ENCODE data around the gene ANK3. TPM values are rescaled to one million over a fixed set of nuclear protein-coding genes. Genes with fewer than 3 reads are reported as not detected.

Gene ANK3
- total RNA-seq, 1 experiment from 2014 or later: 29.8 TPM

- DNase-seq: no peak
- H3K4me3 Mint-ChIP-seq (ENCODE audit: low read depth, unreplicated experiment): no peak overlapping the region
- no peaks in the 10 kb centered on the region for H3K27me3 Mint-ChIP-seq (ENCODE audit: unreplicated experiment)
- no peak overlapping the region for H3K27ac Mint-ChIP-seq (ENCODE audit: unreplicated experiment)
- H3K4me1 Mint-ChIP-seq (ENCODE audit: low read depth, unreplicated experiment): peaks cover 8% of the 10 kb centered on the region
- intact Hi-C loops (cut with micrococcal nuclease; ENCODE audit: unreplicated experiment): no loop called here
- H3K9me3 Mint-ChIP-seq (ENCODE audit: low read depth, unreplicated experiment): no peaks in the 10 kb centered on the region
- no TSS peak for BruUV-seq (replicated peaks)
- no peaks in the 10 kb centered on the region for H3K36me3 Mint-ChIP-seq (ENCODE audit: insufficient read depth, unreplicated experiment)
- TF ChIP-seq, protein P1, sequence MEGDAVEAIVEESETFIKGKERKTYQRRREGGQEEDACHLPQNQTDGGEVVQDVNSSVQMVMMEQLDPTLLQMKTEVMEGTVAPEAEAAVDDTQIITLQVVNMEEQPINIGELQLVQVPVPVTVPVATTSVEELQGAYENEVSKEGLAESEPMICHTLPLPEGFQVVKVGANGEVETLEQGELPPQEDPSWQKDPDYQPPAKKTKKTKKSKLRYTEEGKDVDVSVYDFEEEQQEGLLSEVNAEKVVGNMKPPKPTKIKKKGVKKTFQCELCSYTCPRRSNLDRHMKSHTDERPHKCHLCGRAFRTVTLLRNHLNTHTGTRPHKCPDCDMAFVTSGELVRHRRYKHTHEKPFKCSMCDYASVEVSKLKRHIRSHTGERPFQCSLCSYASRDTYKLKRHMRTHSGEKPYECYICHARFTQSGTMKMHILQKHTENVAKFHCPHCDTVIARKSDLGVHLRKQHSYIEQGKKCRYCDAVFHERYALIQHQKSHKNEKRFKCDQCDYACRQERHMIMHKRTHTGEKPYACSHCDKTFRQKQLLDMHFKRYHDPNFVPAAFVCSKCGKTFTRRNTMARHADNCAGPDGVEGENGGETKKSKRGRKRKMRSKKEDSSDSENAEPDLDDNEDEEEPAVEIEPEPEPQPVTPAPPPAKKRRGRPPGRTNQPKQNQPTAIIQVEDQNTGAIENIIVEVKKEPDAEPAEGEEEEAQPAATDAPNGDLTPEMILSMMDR (IDR thresholded peaks at IDR 0.05; ENCODE audit: unreplicated experiment): no peak
- CTCF ChIA-PET: no interaction called here
These were observed 50.9 kb downstream of the ANK3 start for GRCh38 chr10:60338786-60339185.

DNA sequence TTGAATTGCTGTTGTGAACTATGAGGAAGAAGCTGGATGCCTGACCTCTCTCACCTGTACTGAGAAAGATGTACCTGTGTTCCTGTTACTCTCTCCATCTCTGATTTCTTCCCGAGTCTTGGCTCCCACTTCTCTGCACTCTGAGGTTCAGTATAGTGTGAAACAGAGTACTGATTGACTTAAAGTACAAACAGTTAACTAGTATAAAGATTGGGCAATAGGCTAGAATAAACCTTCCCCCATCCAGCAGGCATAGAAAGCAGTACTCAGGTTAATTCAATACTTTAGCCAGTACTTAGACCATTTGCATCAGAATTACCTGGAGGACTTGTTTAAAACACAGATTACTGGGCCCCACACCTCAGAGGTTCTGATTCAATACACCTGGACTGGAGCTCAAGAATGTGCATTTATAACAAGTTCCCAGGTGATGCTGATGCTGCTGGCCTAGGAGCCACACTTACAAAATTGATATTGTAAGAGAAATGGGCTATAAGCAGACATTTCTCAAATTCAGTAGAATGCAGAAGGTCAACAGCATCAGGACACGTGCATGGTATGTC lies 51.6 kb downstream of the ANK3 start:
- intact Hi-C loops (cut with micrococcal nuclease; ENCODE audit: unreplicated experiment): no loop called here
- H3K9me3 Mint-ChIP-seq (ENCODE audit: low read depth, unreplicated experiment): no peaks in the 10 kb centered on the region
- H3K36me3 Mint-ChIP-seq (ENCODE audit: insufficient read depth, unreplicated experiment): no peaks in the 10 kb centered on the region
- TF ChIP-seq, protein P1 (IDR thresholded peaks at IDR 0.05; ENCODE audit: unreplicated experiment): no peak
- DNase-seq: no peak
- BruUV-seq (replicated peaks): no TSS peak
- peaks cover 8% of the 10 kb centered on the region for H3K4me1 Mint-ChIP-seq (ENCODE audit: low read depth, unreplicated experiment)
- no peak overlapping the region for H3K4me3 Mint-ChIP-seq (ENCODE audit: low read depth, unreplicated experiment)
- CTCF ChIA-PET: no interaction called here
- H3K27ac Mint-ChIP-seq (ENCODE audit: unreplicated experiment): no peak overlapping the region
- H3K27me3 Mint-ChIP-seq (ENCODE audit: unreplicated experiment): no peaks in the 10 kb centered on the region

GRCh38 chr10:60336901-60337630 lies 52.6 kb downstream of the ANK3 start:
- no peak overlapping the region for H3K27ac Mint-ChIP-seq (ENCODE audit: unreplicated experiment)
- TF ChIP-seq, protein P1 (IDR thresholded peaks at IDR 0.05; ENCODE audit: unreplicated experiment): no peak
- no TSS peak for BruUV-seq (replicated peaks)
- no peaks in the 10 kb centered on the region for H3K9me3 Mint-ChIP-seq (ENCODE audit: low read depth, unreplicated experiment)
- CTCF ChIA-PET: no interaction called here
- DNase-seq: no peak
- H3K4me1 Mint-ChIP-seq (ENCODE audit: low read depth, unreplicated experiment): peaks cover 8% of the 10 kb centered on the region
- H3K36me3 Mint-ChIP-seq (ENCODE audit: insufficient read depth, unreplicated experiment): no peaks in the 10 kb centered on the region
- intact Hi-C loops (cut with micrococcal nuclease; ENCODE audit: unreplicated experiment): no loop called here
- H3K27me3 Mint-ChIP-seq (ENCODE audit: unreplicated experiment): no peaks in the 10 kb centered on the region
- H3K4me3 Mint-ChIP-seq (ENCODE audit: low read depth, unreplicated experiment): no peak overlapping the region

DNA sequence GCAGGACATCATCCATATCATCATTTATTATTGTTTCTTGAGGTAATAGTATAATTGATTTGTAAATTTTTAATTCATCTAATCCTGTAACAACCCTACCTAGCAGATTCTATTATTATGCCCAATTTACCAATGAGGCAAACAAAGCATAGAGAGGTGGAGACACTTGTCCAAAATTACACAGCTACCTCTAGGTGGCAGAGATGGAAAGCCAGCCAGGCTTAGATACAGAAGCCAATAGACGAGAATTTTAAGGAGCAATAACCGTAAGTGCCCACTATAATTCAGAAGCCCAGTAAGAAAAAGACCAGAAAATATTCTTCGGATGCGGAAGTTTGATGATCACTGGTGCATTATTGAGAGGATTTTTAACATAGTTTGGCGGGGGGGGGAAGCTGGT lies 54.0 kb downstream of the ANK3 start:
- DNase-seq: peak; percentile 7
- no TSS peak for BruUV-seq (replicated peaks)
- H3K27me3 Mint-ChIP-seq (ENCODE audit: unreplicated experiment): no peaks in the 10 kb centered on the region
- H3K27ac Mint-ChIP-seq (ENCODE audit: unreplicated experiment): no peak overlapping the region
- no peaks in the 10 kb centered on the region for H3K9me3 Mint-ChIP-seq (ENCODE audit: low read depth, unreplicated experiment)
- intact Hi-C loops (cut with micrococcal nuclease; ENCODE audit: unreplicated experiment): loop anchor here (1.0 kb wide), 2 partner anchors 97 to 99 kb away; no protein-coding TSS in a partner anchor
- H3K4me3 Mint-ChIP-seq (ENCODE audit: low read depth, unreplicated experiment): no peak overlapping the region
- TF ChIP-seq, protein P1 (IDR thresholded peaks at IDR 0.05; ENCODE audit: unreplicated experiment): no peak
- H3K4me1 Mint-ChIP-seq (ENCODE audit: low read depth, unreplicated experiment): peaks cover 8% of the 10 kb centered on the region
- CTCF ChIA-PET: interaction anchor here (0.7 to 1.4 kb wide), 7 partner anchors 11 to 132 kb away, joined by 3 to 6 read pairs (median 4); no protein-coding TSS in a partner anchor
- H3K36me3 Mint-ChIP-seq (ENCODE audit: insufficient read depth, unreplicated experiment): no peaks in the 10 kb centered on the region
